ENCODE data around the gene NPHP4.

Gene NPHP4

DNA sequence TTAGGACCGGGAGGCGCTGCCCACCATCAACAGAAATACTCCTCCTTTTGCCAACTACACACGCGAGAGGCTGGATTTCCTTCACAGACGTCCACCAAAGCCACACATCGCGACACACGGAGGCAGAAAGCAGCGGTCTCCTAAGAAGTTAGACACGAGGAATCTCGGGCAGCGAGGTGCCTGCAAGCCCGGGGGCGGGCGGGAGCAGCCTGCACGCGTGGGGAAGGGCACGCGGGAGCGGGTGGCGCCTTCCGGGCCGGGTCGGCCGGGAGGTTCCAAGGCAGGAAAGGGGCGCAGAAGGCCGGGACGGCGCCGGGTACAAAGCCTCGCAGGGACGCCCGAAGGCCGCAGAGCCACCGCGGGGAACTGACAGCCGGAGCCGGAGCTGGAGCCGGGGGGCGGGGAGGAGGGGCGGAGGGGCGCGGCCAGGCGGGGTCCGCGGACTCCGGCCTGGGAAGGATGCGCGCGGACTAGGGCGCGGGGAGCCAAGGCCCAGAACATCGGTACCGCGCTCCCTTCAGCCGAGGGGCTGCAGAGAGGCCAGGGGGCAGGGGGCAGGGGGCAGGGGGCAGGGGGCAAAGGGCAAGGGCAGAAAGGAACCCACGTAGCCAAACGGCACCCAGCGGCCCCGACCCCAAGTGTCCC lies 722 bp downstream of the NPHP4 start:
- H3K36me3 ChIP-seq (ENCODE audit: control insufficient read depth in 1 of 2, insufficient read depth in 2 of 2, low read length in 2 of 2) = no peaks in the 10 kb centered on the region
- H3K9me3 ChIP-seq (ENCODE audit: control insufficient read depth in 1 of 2, low read length in 2 of 2) = no peaks in the 10 kb centered on the region
- H3K27ac ChIP-seq (ENCODE audit: low read length) = no peak overlapping the region
- H3K4me3 ChIP-seq (ENCODE audit: low read depth in 1 of 2, low read length in 2 of 2) = peak overlapping the region; percentile 61 to 80
- H3K27me3 ChIP-seq (ENCODE audit: low read depth, low read length) = peaks cover 4% of the 10 kb centered on the region
- peaks cover 8 to 22% of the 10 kb centered on the region in 2 donors for H3K4me1 ChIP-seq (ENCODE audit: control insufficient read depth in 1 of 2, insufficient read depth in 2 of 2, low read length in 2 of 2)

- Histone ChIP-seq H3K36me3 (ENCODE audit: control insufficient read depth in 1 of 2, insufficient read depth in 2 of 2, low read length in 2 of 2) (peaks cover 0 to under 1% of the 10 kb centered on the region in 2 donors), H3K9me3 (ENCODE audit: control insufficient read depth in 1 of 2, low read length in 2 of 2) (no peaks in the 10 kb centered on the region), H3K4me1 (ENCODE audit: control insufficient read depth in 1 of 2, insufficient read depth in 2 of 2, low read length in 2 of 2) (peaks cover 8 to 22% of the 10 kb centered on the region in 2 donors), H3K4me3 (ENCODE audit: low read depth in 1 of 2, low read length in 2 of 2) (peak overlapping the region; percentile 61 to 80), H3K27ac (ENCODE audit: low read length) (no peak overlapping the region), H3K27me3 (ENCODE audit: low read depth, low read length) (peaks cover 4% of the 10 kb centered on the region)
These were observed 1.3 kb downstream of the NPHP4 start for GRCh38 chr1:5990913-5991312.

DNA sequence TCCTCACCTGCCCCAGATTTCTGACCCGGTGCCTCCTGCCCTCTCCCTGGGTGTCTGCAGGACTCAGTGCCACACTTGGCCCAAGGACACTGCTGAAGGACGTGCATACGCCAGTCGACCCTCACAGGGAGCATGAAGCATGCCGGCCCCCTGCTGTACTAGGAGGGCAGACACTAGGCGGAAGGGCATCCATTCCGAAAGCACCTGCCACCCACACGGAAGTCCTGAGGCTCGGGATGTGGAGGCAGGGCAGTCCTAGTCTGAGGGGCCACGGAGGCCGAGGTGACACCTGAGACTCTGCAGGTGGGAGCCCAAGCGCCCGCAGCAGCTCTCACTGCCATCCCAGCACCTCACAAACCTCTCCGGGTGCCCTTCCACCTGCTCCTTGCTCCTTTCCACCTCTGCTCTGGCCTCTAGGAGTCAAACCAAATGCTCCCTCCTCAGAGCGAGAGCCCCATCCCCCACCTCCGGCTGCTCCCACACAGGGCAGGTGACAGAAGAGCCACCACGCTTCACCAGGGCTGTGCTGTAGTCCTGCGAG lies 2.4 kb downstream of the NPHP4 start:
- Histone ChIP-seq H3K4me3 (ENCODE audit: low read depth in 1 of 2, low read length in 2 of 2) (no peak overlapping the region), H3K36me3 (ENCODE audit: control insufficient read depth in 1 of 2, insufficient read depth in 2 of 2, low read length in 2 of 2) (peaks cover 5 to 12% of the 10 kb centered on the region in 2 donors), H3K4me1 (ENCODE audit: control insufficient read depth in 1 of 2, insufficient read depth in 2 of 2, low read length in 2 of 2) (peaks cover 8 to 22% of the 10 kb centered on the region in 2 donors), H3K27ac (ENCODE audit: low read length) (no peak overlapping the region), H3K9me3 (ENCODE audit: control insufficient read depth in 1 of 2, low read length in 2 of 2) (no peaks in the 10 kb centered on the region), H3K27me3 (ENCODE audit: low read depth, low read length) (peaks cover 4% of the 10 kb centered on the region)

DNA sequence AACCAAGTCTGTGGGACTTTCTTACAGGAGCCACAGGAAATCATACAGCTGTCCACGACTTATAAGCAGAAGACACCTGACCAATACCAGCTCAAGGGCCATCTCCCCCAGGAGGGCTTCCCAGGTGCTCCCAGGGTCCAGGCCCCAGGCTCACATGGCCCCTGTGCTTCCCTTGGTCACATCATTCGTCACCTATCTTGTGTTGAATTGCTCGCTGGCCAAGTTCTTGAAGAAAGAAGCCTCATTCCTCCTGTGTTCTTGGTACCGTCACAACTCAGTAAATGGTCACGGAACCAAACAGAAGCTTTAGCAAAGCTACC lies 3.0 kb downstream of the NPHP4 start:
- Histone ChIP-seq H3K36me3 (ENCODE audit: control insufficient read depth in 1 of 2, insufficient read depth in 2 of 2, low read length in 2 of 2) (peaks cover 5 to 15% of the 10 kb centered on the region in 2 donors), H3K27ac (ENCODE audit: low read length) (no peak overlapping the region), H3K9me3 (ENCODE audit: control insufficient read depth in 1 of 2, low read length in 2 of 2) (no peaks in the 10 kb centered on the region), H3K4me3 (ENCODE audit: low read depth in 1 of 2, low read length in 2 of 2) (no peak overlapping the region), H3K27me3 (ENCODE audit: low read depth, low read length) (peaks cover 4% of the 10 kb centered on the region), H3K4me1 (ENCODE audit: control insufficient read depth in 1 of 2, insufficient read depth in 2 of 2, low read length in 2 of 2) (peaks cover 8 to 21% of the 10 kb centered on the region in 2 donors)

DNA sequence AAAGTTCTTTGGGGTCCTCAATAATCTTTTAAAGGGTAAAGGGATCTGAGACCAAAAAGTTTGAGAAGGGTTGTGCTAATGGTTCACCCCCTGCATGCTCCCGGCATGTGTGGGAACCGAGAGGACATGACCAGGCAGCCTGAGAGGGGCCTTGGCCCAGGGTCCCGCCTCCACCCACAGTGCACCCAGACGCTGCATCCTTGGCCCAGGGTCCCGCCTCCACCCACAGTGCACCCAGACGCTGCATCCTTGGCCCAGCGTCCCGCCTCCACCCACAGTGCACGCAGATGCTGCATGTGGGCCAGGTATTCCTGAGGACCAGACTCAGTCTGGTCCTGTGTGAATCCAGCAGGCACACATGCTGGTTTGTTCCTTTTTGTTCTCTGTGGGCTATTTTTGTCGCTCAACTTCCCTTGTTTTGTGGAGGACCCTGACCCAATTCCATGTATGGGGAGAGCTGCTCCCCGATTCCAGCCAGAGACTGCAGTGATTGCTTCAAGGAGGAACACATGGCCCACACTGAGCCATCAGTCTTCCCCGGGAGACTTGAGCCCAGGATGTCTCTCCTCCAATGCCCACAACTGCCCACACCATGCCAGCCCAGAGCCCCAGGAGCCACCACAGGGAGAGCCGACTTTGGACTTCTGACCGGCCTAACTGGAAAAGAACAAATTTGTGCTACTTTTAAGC lies 3.5 kb downstream of the NPHP4 start:
- no peak overlapping the region for H3K4me3 ChIP-seq (ENCODE audit: low read depth in 1 of 2, low read length in 2 of 2)
- H3K27ac ChIP-seq (ENCODE audit: low read length) = no peak overlapping the region
- H3K9me3 ChIP-seq (ENCODE audit: control insufficient read depth in 1 of 2, low read length in 2 of 2) = no peaks in the 10 kb centered on the region
- peaks cover 3% of the 10 kb centered on the region for H3K27me3 ChIP-seq (ENCODE audit: low read depth, low read length)
- H3K4me1 ChIP-seq (ENCODE audit: control insufficient read depth in 1 of 2, insufficient read depth in 2 of 2, low read length in 2 of 2) = peaks cover 8 to 16% of the 10 kb centered on the region in 2 donors
- peaks cover 5 to 15% of the 10 kb centered on the region in 2 donors for H3K36me3 ChIP-seq (ENCODE audit: control insufficient read depth in 1 of 2, insufficient read depth in 2 of 2, low read length in 2 of 2)

- Histone ChIP-seq H3K9me3 (ENCODE audit: control insufficient read depth in 1 of 2, low read length in 2 of 2) (no peaks in the 10 kb centered on the region), H3K27ac (ENCODE audit: low read length) (no peak overlapping the region), H3K27me3 (ENCODE audit: low read depth, low read length) (no peaks in the 10 kb centered on the region), H3K36me3 (ENCODE audit: control insufficient read depth in 1 of 2, insufficient read depth in 2 of 2, low read length in 2 of 2) (peaks cover 5 to 19% of the 10 kb centered on the region in 2 donors), H3K4me1 (ENCODE audit: control insufficient read depth in 1 of 2, insufficient read depth in 2 of 2, low read length in 2 of 2) (peaks cover 5% of the 10 kb centered on the region in 2 donors), H3K4me3 (ENCODE audit: low read depth in 1 of 2, low read length in 2 of 2) (no peak overlapping the region)
These were observed 6.2 kb downstream of the NPHP4 start for GRCh38 chr1:5986018-5986417.

- Histone ChIP-seq H3K4me3 (ENCODE audit: low read depth in 1 of 2, low read length in 2 of 2) (no peak overlapping the region), H3K9me3 (ENCODE audit: control insufficient read depth in 1 of 2, low read length in 2 of 2) (no peaks in the 10 kb centered on the region), H3K27ac (ENCODE audit: low read length) (no peak overlapping the region), H3K36me3 (ENCODE audit: control insufficient read depth in 1 of 2, insufficient read depth in 2 of 2, low read length in 2 of 2) (peaks cover 5 to 19% of the 10 kb centered on the region in 2 donors), H3K4me1 (ENCODE audit: control insufficient read depth in 1 of 2, insufficient read depth in 2 of 2, low read length in 2 of 2) (peaks cover 0 to 3% of the 10 kb centered on the region in 2 donors), H3K27me3 (ENCODE audit: low read depth, low read length) (no peaks in the 10 kb centered on the region)
These were observed 7.0 kb downstream of the NPHP4 start for GRCh38 chr1:5985250-5985649.

- H3K4me1 ChIP-seq (ENCODE audit: control insufficient read depth in 1 of 2, insufficient read depth in 2 of 2, low read length in 2 of 2) = peaks cover 0 to 6% of the 10 kb centered on the region in 2 donors
- H3K36me3 ChIP-seq (ENCODE audit: control insufficient read depth in 1 of 2, insufficient read depth in 2 of 2, low read length in 2 of 2) = peaks cover 5 to 19% of the 10 kb centered on the region in 2 donors
- no peak overlapping the region for H3K27ac ChIP-seq (ENCODE audit: low read length)
- no peak overlapping the region for H3K4me3 ChIP-seq (ENCODE audit: low read depth in 1 of 2, low read length in 2 of 2)
- no peaks in the 10 kb centered on the region for H3K27me3 ChIP-seq (ENCODE audit: low read depth, low read length)
- H3K9me3 ChIP-seq (ENCODE audit: control insufficient read depth in 1 of 2, low read length in 2 of 2) = no peaks in the 10 kb centered on the region
These were observed 8.7 kb downstream of the NPHP4 start for GRCh38 chr1:5983361-5984103.

- H3K4me3 ChIP-seq (ENCODE audit: low read depth in 1 of 2, low read length in 2 of 2) = no peak overlapping the region
- no peaks in the 10 kb centered on the region for H3K9me3 ChIP-seq (ENCODE audit: control insufficient read depth in 1 of 2, low read length in 2 of 2)
- H3K4me1 ChIP-seq (ENCODE audit: control insufficient read depth in 1 of 2, insufficient read depth in 2 of 2, low read length in 2 of 2) = peaks cover 0 to 6% of the 10 kb centered on the region in 2 donors
- H3K27ac ChIP-seq (ENCODE audit: low read length) = no peak overlapping the region
- H3K36me3 ChIP-seq (ENCODE audit: control insufficient read depth in 1 of 2, insufficient read depth in 2 of 2, low read length in 2 of 2) = peaks cover 5 to 19% of the 10 kb centered on the region in 2 donors
- no peaks in the 10 kb centered on the region for H3K27me3 ChIP-seq (ENCODE audit: low read depth, low read length)
These were observed 9.4 kb downstream of the NPHP4 start for GRCh38 chr1:5982868-5983267.

- peaks cover 5 to 19% of the 10 kb centered on the region in 2 donors for H3K36me3 ChIP-seq (ENCODE audit: control insufficient read depth in 1 of 2, insufficient read depth in 2 of 2, low read length in 2 of 2)
- H3K27ac ChIP-seq (ENCODE audit: low read length) = no peak overlapping the region
- H3K4me1 ChIP-seq (ENCODE audit: control insufficient read depth in 1 of 2, insufficient read depth in 2 of 2, low read length in 2 of 2) = peaks cover 0 to 6% of the 10 kb centered on the region in 2 donors
- no peak overlapping the region for H3K4me3 ChIP-seq (ENCODE audit: low read depth in 1 of 2, low read length in 2 of 2)
- no peaks in the 10 kb centered on the region for H3K9me3 ChIP-seq (ENCODE audit: control insufficient read depth in 1 of 2, low read length in 2 of 2)
- no peaks in the 10 kb centered on the region for H3K27me3 ChIP-seq (ENCODE audit: low read depth, low read length)
These were observed 9.9 kb downstream of the NPHP4 start for GRCh38 chr1:5982276-5982675.

- no peak overlapping the region for H3K4me3 ChIP-seq (ENCODE audit: low read depth in 1 of 2, low read length in 2 of 2)
- no peak overlapping the region for H3K27ac ChIP-seq (ENCODE audit: low read length)
- H3K27me3 ChIP-seq (ENCODE audit: low read depth, low read length) = no peaks in the 10 kb centered on the region
- no peaks in the 10 kb centered on the region for H3K9me3 ChIP-seq (ENCODE audit: control insufficient read depth in 1 of 2, low read length in 2 of 2)
- H3K4me1 ChIP-seq (ENCODE audit: control insufficient read depth in 1 of 2, insufficient read depth in 2 of 2, low read length in 2 of 2) = peaks cover 0 to 6% of the 10 kb centered on the region in 2 donors
- peaks cover 11 to 21% of the 10 kb centered on the region in 2 donors for H3K36me3 ChIP-seq (ENCODE audit: control insufficient read depth in 1 of 2, insufficient read depth in 2 of 2, low read length in 2 of 2)
These were observed 11.2 kb downstream of the NPHP4 start for GRCh38 chr1:5981009-5981380.

Measured in muscle layer of duodenum (tissue), 2 donors.